ENCODE results near the gene WEE1.

- TF ChIP-seq TARDBP (IDR thresholded peaks at IDR 0.05) (no peak), ELF4 (IDR thresholded peaks at IDR 0.05) (no peak), FOXK2 (IDR thresholded peaks at IDR 0.05) (no peak), SP1 (IDR thresholded peaks at IDR 0.05) (no peak), BHLHE40 (IDR thresholded peaks at IDR 0.05; ENCODE audit: borderline replicate concordance) (no peak), ZNF384 (IDR thresholded peaks at IDR 0.05) (no peak), FOXA1 (IDR thresholded peaks at IDR 0.05) (no peak), LEF1 (IDR thresholded peaks at IDR 0.05; ENCODE audit: borderline replicate concordance) (no peak), HDGF (IDR thresholded peaks at IDR 0.05; ENCODE audit: borderline replicate concordance) (no peak)
Observed at GRCh38 chr11:9550191-9550628, 23.3 kb upstream of the WEE1 start.

All from HEK293T (cell line).